ENCODE results near the gene SRSF4. TPM values are rescaled to one million over a fixed set of nuclear protein-coding genes. Genes with fewer than 3 reads are reported as not detected.
"Not testable (repeated sequence)": the region's sequence is repeated elsewhere in the genome, so short reads cannot be mapped to it uniquely, and the experiment has no call there.

SRSF4 gene
- polyA plus RNA-seq, 1 experiment: 45.6 TPM

DNA sequence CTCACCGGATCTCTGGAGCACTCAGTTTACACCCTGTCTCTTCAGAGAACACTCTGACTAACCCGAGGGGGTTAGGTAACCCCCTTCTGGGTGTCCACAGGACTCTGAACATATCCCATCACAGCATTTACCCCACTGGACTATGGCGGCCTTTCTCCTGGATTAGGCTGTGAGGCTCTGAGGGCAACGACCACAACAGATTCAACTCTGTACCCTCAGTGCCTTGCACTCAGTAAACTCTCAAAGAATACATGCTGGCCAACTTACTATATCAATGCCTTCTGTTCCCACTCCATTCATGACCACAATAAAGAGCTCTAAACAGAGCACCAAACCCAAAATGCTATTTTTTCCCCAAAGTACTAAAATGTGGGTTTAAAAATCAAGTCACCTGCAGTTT, 43.7 kb upstream of the SRSF4 start:
- Histone ChIP-seq H3K4me3 (ENCODE audit: low read depth, low read length) (no peak overlapping the region), H3K27ac (ENCODE audit: low read depth, low read length) (no peak overlapping the region), H3K27me3 (ENCODE audit: control insufficient read depth, insufficient read depth, low read length) (no peaks in the 10 kb centered on the region), H3K9me3 (ENCODE audit: control insufficient read depth, insufficient read depth, low read length) (no peaks in the 10 kb centered on the region)
- ChIA-PET POLR2A (no interaction called here), CTCF (interaction anchor here (1.2 kb wide), 1 partner anchor 23 kb away, joined by 3 read pairs; no protein-coding TSS in a partner anchor)
- TF ChIP-seq CTCF (IDR thresholded peaks at IDR 0.05; ENCODE audit: low read depth, low read length): no peak
- no peak for DNase-seq (ENCODE audit: low read depth, low spot score)

GRCh38 chr1:29224356-29224837, 42.7 kb upstream of the SRSF4 start:
- no peak for TF ChIP-seq CTCF (IDR thresholded peaks at IDR 0.05; ENCODE audit: low read depth, low read length)
- Histone ChIP-seq H3K9me3 (ENCODE audit: control insufficient read depth, insufficient read depth, low read length) (no peaks in the 10 kb centered on the region), H3K4me3 (ENCODE audit: low read depth, low read length) (no peak overlapping the region), H3K27me3 (ENCODE audit: control insufficient read depth, insufficient read depth, low read length) (no peaks in the 10 kb centered on the region), H3K27ac (ENCODE audit: low read depth, low read length) (no peak overlapping the region)
- no peak for DNase-seq (ENCODE audit: low read depth, low spot score)
- ChIA-PET POLR2A (no interaction called here), CTCF (no interaction called here)

GRCh38 chr1:29223521-29223920, 41.8 kb upstream of the SRSF4 start:
- H3K9me3 ChIP-seq (ENCODE audit: control insufficient read depth, insufficient read depth, low read length): no peaks in the 10 kb centered on the region
- no peak for TF ChIP-seq CTCF (IDR thresholded peaks at IDR 0.05; ENCODE audit: low read depth, low read length)
- ChIA-PET POLR2A (no interaction called here), CTCF (no interaction called here)
- no peak for DNase-seq (ENCODE audit: low read depth, low spot score)
- no peak overlapping the region for H3K27ac ChIP-seq (ENCODE audit: low read depth, low read length)
- H3K4me3 ChIP-seq (ENCODE audit: low read depth, low read length): no peak overlapping the region
- no peaks in the 10 kb centered on the region for H3K27me3 ChIP-seq (ENCODE audit: control insufficient read depth, insufficient read depth, low read length)

DNA sequence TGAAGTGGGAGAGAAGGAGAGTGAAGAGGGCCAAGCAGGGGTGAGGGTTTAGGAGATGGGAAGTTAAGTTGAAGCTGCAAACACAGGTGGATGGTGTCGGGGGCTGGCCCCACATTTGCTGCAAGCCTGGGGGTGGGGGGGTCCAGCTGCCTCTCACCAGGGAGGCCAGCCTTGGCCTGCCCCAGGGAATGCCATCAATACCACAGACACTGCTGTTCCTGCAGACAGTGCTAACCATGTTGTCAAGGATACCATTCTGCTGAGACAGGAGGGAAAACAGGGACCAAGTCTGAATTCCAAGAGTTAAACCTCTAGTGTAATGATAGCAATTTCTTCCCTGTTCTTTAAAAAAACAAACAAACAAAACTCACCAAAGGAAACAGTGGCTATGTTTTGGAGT, 41.0 kb upstream of the SRSF4 start:
- Histone ChIP-seq H3K27me3 (ENCODE audit: control insufficient read depth, insufficient read depth, low read length) (no peaks in the 10 kb centered on the region), H3K9me3 (ENCODE audit: control insufficient read depth, insufficient read depth, low read length) (no peaks in the 10 kb centered on the region), H3K27ac (ENCODE audit: low read depth, low read length) (no peak overlapping the region), H3K4me3 (ENCODE audit: low read depth, low read length) (no peak overlapping the region)
- POLR2A ChIA-PET: no interaction called here
- CTCF ChIA-PET: no interaction called here
- no peak for TF ChIP-seq CTCF (IDR thresholded peaks at IDR 0.05; ENCODE audit: low read depth, low read length)
- DNase-seq (ENCODE audit: low read depth, low spot score): no peak

- H3K4me3 ChIP-seq (ENCODE audit: low read depth, low read length); H3K27me3 ChIP-seq (ENCODE audit: control insufficient read depth, insufficient read depth, low read length); H3K27ac ChIP-seq (ENCODE audit: low read depth, low read length); DNase-seq (ENCODE audit: low read depth, low spot score); POLR2A ChIA-PET; H3K9me3 ChIP-seq (ENCODE audit: control insufficient read depth, insufficient read depth, low read length); CTCF ChIA-PET: not testable (repeated sequence)
Observed at GRCh38 chr1:29222260-29222659, 40.6 kb upstream of the SRSF4 start.

GRCh38 chr1:29221296-29221695, 39.6 kb upstream of the SRSF4 start:
- TF ChIP-seq CTCF (IDR thresholded peaks at IDR 0.05; ENCODE audit: low read depth, low read length): no peak
- CTCF ChIA-PET: no interaction called here
- H3K4me3 ChIP-seq (ENCODE audit: low read depth, low read length): no peak overlapping the region
- H3K9me3 ChIP-seq (ENCODE audit: control insufficient read depth, insufficient read depth, low read length): no peaks in the 10 kb centered on the region
- no peaks in the 10 kb centered on the region for H3K27me3 ChIP-seq (ENCODE audit: control insufficient read depth, insufficient read depth, low read length)
- no peak for DNase-seq (ENCODE audit: low read depth, low spot score)
- no peak overlapping the region for H3K27ac ChIP-seq (ENCODE audit: low read depth, low read length)
- POLR2A ChIA-PET: no interaction called here
